KMS-11 (cell line): ENCODE results near the gene COPG1.

Source experiments
- H2AFZ ChIP-seq: fragments of 200-600 bp; sonication (generic); 2 replicates; pipeline ENCODE4 v1.6.1; 2016; ENCODE audit warnings: antibody characterized with exemption, mixed run types, low read depth
- H3K27ac ChIP-seq: fragments of 200-600 bp; sonication (generic); 2 replicates; pipeline ENCODE4 v1.6.1; 2016; ENCODE audit warnings: mild to moderate bottlenecking, mixed run types
- H3K27me3 ChIP-seq: fragments of 200-600 bp; sonication (generic); 2 replicates; pipeline ENCODE4 v1.6.1; 2017; ENCODE audit warnings: mild to moderate bottlenecking, low read depth, mixed run types, moderate library complexity; ENCODE audit not compliant: insufficient read depth
- H3K36me3 ChIP-seq: fragments of 200-600 bp; sonication (generic); 2 replicates; pipeline ENCODE4 v1.6.1; 2017; ENCODE audit warnings: mild to moderate bottlenecking, mixed run types; ENCODE audit not compliant: insufficient read depth
- H3K4me1 ChIP-seq: fragments of 200-600 bp; sonication (generic); 2 replicates; pipeline ENCODE4 v1.6.1; 2016; ENCODE audit warnings: mild to moderate bottlenecking, low read depth, mixed run types; ENCODE audit not compliant: poor library complexity, severe bottlenecking
- H3K4me2 ChIP-seq: fragments of 200-600 bp; sonication (generic); 2 replicates; pipeline ENCODE4 v1.7.0; 2016; ENCODE audit warnings: mild to moderate bottlenecking, mixed run types
- H3K4me3 ChIP-seq: fragments of 200-600 bp; sonication (generic); IDR thresholded peaks from 2 replicates; pipeline ENCODE4 v1.6.1; 2017; ENCODE audit warnings: low read depth, low read length, mixed read lengths; ENCODE audit not compliant: insufficient read depth
- H3K79me2 ChIP-seq: fragments of 200-600 bp; sonication (generic); 2 replicates; pipeline ENCODE4 v1.6.1; 2016; ENCODE audit warnings: low read depth, mixed run types; ENCODE audit not compliant: insufficient read depth
- H3K9ac ChIP-seq: fragments of 200-600 bp; sonication (generic); 2 replicates; pipeline ENCODE4 v1.6.1; 2016; ENCODE audit warnings: mild to moderate bottlenecking, mixed run types
- H4K20me1 ChIP-seq: fragments of 200-600 bp; sonication (generic); 2 replicates; pipeline ENCODE4 v1.6.1; 2016; ENCODE audit warnings: mild to moderate bottlenecking, mixed run types; ENCODE audit not compliant: insufficient read depth
- CTCF ChIP-seq: fragments of 200-600 bp; sonication (generic); conservative IDR thresholded peaks from 2 replicates; pipeline ENCODE4 v1.6.1; 2017; ENCODE audit warnings: low read depth, mild to moderate bottlenecking, antibody characterized with exemption, low read length, moderate library complexity, mixed read lengths

COPG1 gene

DNA sequence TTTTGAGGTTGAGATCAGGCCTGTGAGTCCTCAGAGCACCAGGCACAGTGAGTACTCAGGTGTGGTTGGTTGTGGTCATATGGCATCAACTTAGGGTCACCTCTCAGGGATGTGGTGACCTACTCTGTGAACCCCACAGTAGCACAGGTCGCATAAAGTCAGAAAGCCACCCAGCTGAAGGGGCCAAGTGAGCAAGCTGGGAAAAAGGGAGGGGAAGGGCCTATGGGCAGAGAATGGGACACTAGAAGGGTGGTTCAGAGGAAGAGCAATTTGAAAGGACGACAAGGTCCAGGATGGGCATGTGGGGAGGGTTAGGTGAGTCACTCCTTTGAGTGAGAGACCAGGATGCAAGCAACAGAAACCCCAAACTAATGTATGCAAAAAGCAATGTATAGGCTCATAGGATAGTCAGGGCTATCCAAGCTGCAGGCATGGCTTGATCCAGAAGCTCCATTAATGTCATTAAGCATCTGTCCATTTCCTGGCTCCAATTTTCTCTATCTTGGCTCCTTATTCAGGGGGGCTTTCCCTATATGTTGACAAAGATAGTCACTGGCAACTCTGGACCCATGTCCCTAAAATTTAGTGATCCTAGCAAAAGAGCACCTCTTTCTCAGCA lies 62.7 kb downstream of the COPG1 start:
- Histone ChIP-seq H3K36me3 (no peaks in the 10 kb centered on the region), H4K20me1 (no peaks in the 10 kb centered on the region), H3K4me1 (peaks cover 78% of the 10 kb centered on the region), H3K27me3 (no peaks in the 10 kb centered on the region), H3K4me2 (no peak overlapping the region), H3K27ac (peak overlapping the region; percentile 13; the same call in 1 of the 2 replicates), H2AFZ (no peak overlapping the region), H3K9ac (no peak overlapping the region), H3K79me2 (no peaks in the 10 kb centered on the region), H3K4me3 (no peak overlapping the region)
- no peak for TF ChIP-seq CTCF

GRCh38 chr3:129312671-129313414 lies 63.4 kb downstream of the COPG1 start:
- Histone ChIP-seq H3K27me3 (no peaks in the 10 kb centered on the region), H3K79me2 (no peaks in the 10 kb centered on the region), H4K20me1 (no peaks in the 10 kb centered on the region), H3K36me3 (no peaks in the 10 kb centered on the region), H3K4me1 (peaks cover 83% of the 10 kb centered on the region), H3K4me3 (no peak overlapping the region), H2AFZ (no peak overlapping the region), H3K27ac (no peak overlapping the region; the same call in 1 of the 2 replicates), H3K9ac (no peak overlapping the region), H3K4me2 (peak overlapping the region; percentile 97; the same call in 1 of the 2 replicates)
- no peak for TF ChIP-seq CTCF

- H4K20me1 ChIP-seq = no peaks in the 10 kb centered on the region
- peaks cover 82% of the 10 kb centered on the region for H3K4me1 ChIP-seq
- no peak overlapping the region for H2AFZ ChIP-seq
- no peak overlapping the region for H3K4me3 ChIP-seq
- no peaks in the 10 kb centered on the region for H3K36me3 ChIP-seq
- H3K27ac ChIP-seq = no peak overlapping the region
- no peaks in the 10 kb centered on the region for H3K79me2 ChIP-seq
- no peaks in the 10 kb centered on the region for H3K27me3 ChIP-seq
- TF ChIP-seq CTCF = no peak
- peak overlapping the region; percentile 97; the same call in 1 of the 2 replicates for H3K4me2 ChIP-seq
- no peak overlapping the region for H3K9ac ChIP-seq
Observed at GRCh38 chr3:129313415-129313664, 63.9 kb downstream of the COPG1 start.

- Histone ChIP-seq H3K4me3 (no peak overlapping the region), H3K9ac (peak overlapping the region; percentile 93; the same call in 1 of the 2 replicates), H3K27me3 (no peaks in the 10 kb centered on the region)
Observed at GRCh38 chr3:129313665-129314385, 64.4 kb downstream of the COPG1 start.

More at GRCh38 chr3:129313665-129314385, 64.4 kb downstream of the COPG1 start:
- Histone ChIP-seq H3K4me1 (peaks cover 77% of the 10 kb centered on the region), H2AFZ (no peak overlapping the region), H3K4me2 (peak overlapping the region; percentile 97), H3K79me2 (no peaks in the 10 kb centered on the region), H3K27ac (no peak overlapping the region), H3K36me3 (no peaks in the 10 kb centered on the region), H4K20me1 (no peaks in the 10 kb centered on the region)
- no peak for TF ChIP-seq CTCF
